Measurements from ENCODE around the gene RALGPS2. TPM values are rescaled to one million over a fixed set of nuclear protein-coding genes. Genes with fewer than 3 reads are reported as not detected.

Gene RALGPS2
- total RNA-seq (2014; rRNA removed) (19.3 and 39.2 TPM in 2 replicates), Bru-seq, nascent RNA (percentile 88 among the genes with signal in this experiment), BruChase-seq, experiment 1, labeled RNA remaining after a 6-hour chase (percentile 71 among the genes with signal in this experiment), BruChase-seq, experiment 2, labeled RNA remaining after a 2-hour chase (percentile 78 among the genes with signal in this experiment)
- long read RNA-seq, full-length matches to known transcripts: 21 of 58 reads
- long read RNA-seq, partial matches to known transcripts: 7 of 58 reads
- long read RNA-seq, other reads (novel, unspliced or antisense): 30 of 58 reads

DNA sequence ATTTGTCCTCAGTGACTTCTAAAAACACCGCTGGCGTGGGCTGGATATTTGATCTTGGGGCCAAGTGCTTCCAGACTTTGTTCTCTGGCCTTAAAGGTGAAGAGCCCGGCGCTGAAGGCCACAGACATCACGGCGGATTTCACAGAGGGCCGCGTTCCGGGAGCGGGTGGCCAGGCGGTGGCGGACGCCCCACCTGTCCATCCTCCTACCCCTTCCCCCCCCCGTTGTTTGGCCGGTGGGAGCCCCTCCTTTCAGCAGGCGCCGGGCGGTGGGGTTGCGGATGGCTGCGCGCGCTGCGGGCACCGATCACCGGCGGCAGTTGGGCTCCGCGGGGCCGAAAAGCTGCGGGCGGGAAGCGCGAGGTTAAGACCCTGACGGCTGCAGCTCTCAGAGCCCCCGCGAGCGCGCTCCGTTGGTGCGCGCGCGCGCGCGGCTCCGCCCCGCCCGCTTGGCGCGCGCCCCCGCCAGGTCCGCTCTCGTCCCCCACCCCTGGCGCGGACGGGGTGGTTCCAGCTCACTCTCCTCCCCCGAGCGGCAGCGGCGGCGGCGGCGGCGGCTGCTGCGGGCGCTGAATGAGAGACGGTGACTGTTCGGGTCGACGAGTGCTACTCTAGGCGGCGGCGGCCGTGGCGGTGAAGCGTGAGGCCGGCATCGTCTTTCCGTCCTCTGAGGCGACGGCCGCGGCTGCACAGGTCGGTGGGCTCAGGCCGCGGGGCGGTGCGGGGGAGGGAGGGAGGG, at the start of gene RALGPS2:
RALGPS2 (plus strand) TSS at position 517 of the 738 bp plus-strand sequence. CDS start 51,521 bp downstream, outside the sequence.
- H3K9me2 ChIP-seq (replicated peaks; ENCODE audit: low read length): no peaks in the 10 kb centered on the region
- no peaks in the 10 kb centered on the region for H3K27me3 ChIP-seq (ENCODE audit: low read length)
- H3K36me3 ChIP-seq (ENCODE audit: low read depth, low read length): no peaks in the 10 kb centered on the region
- no peaks in the 10 kb centered on the region for H3K9me3 ChIP-seq (ENCODE audit: low read length)
- peak within 1 kb of the TSS; percentile 85 for H2AFZ ChIP-seq (ENCODE audit: low read length)
- BruUV-seq (replicated peaks): no TSS peak
- H3K79me2 ChIP-seq (ENCODE audit: low read length): peaks cover 51% of the 10 kb centered on the region
- peak; percentile 61 for ATAC-seq
- H3K9ac ChIP-seq (ENCODE audit: low read length): peak within 1 kb of the TSS; percentile 85
- 0 out of 2 replicates have a peak, but pooled peaks cover 3% of the 10 kb centered on the region for H4K20me1 ChIP-seq (ENCODE audit: low read length)
- peaks cover 24% of the 10 kb centered on the region for H3K4me1 ChIP-seq (ENCODE audit: insufficient read depth, low read length)
- peak within 1 kb of the TSS; percentile 76 for H3K27ac ChIP-seq (ENCODE audit: low read length)
- ChIA-PET CTCF (interaction anchor here (0.8 kb wide), 1 partner anchor 29 kb away, joined by 4 read pairs; no protein-coding TSS in a partner anchor), POLR2A (ENCODE audit: unreplicated experiment) (interaction anchor here (0.6 to 1.2 kb wide), 3 partner anchors 70 to 184 kb away, joined by 3 to 14 read pairs (median 14); no protein-coding TSS in a partner anchor)
- intact Hi-C loops (cut with micrococcal nuclease): loop anchor here (5.0 kb wide), 1 partner anchor 38 kb away; no protein-coding TSS in a partner anchor
- TF ChIP-seq EZH2 (IDR thresholded peaks at IDR 0.05; ENCODE audit: low read length, unreplicated experiment) (no peak), EZH2phosphoT487 (IDR thresholded peaks at IDR 0.05; ENCODE audit: borderline replicate concordance, low read length) (no peak), CTCF (conservative IDR thresholded peaks at IDR 0.05; ENCODE audit: low read depth, low read length) (no peak)
- DNase-seq: peak; percentile 72
- peak within 1 kb of the TSS; percentile 93 for H3K4me3 ChIP-seq (ENCODE audit: low read length)
- H3F3A ChIP-seq (ENCODE audit: low read length, unreplicated experiment): no peaks in the 10 kb centered on the region
- H3K4me2 ChIP-seq (ENCODE audit: low read length): peak within 1 kb of the TSS; percentile 90

DNA sequence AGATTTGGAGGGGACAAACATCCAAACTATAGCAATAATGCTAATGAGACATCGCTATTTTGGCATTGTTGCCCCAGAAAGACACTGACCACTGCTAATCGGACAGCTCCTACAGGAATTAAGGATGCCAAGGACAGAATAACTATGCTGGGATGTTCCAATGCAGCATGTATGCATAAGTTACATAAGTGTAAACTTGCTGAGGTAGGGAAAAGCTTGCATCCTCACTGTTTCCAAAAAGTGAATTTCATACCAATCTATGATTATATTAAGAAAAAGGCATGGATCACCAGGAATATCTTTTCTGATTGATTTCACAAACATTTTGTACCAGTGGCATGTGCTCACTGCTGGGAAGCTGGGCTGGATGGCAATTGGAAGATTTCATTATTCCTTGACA, 45.8 kb upstream of the RALGPS2 start:
- ATAC-seq (no peak), DNase-seq (no peak)
- H3K79me2 ChIP-seq (ENCODE audit: low read length): no peaks in the 10 kb centered on the region
- intact Hi-C loops (cut with micrococcal nuclease): no loop called here
- H3K36me3 ChIP-seq (ENCODE audit: low read depth, low read length): no peaks in the 10 kb centered on the region
- no TSS peak for BruUV-seq (replicated peaks)
- H3F3A ChIP-seq (ENCODE audit: low read length, unreplicated experiment): peaks cover 3% of the 10 kb centered on the region
- H3K27ac ChIP-seq (ENCODE audit: low read length): no peak overlapping the region
- no peaks in the 10 kb centered on the region for H3K9me2 ChIP-seq (replicated peaks; ENCODE audit: low read length)
- TF ChIP-seq EZH2 (IDR thresholded peaks at IDR 0.05; ENCODE audit: low read length, unreplicated experiment): no peak
- TF ChIP-seq EZH2phosphoT487 (IDR thresholded peaks at IDR 0.05; ENCODE audit: borderline replicate concordance, low read length): no peak
- TF ChIP-seq CTCF (conservative IDR thresholded peaks at IDR 0.05; ENCODE audit: low read depth, low read length): no peak
- H3K9ac ChIP-seq (ENCODE audit: low read length): no peak overlapping the region
- CTCF ChIA-PET: no interaction called here
- POLR2A ChIA-PET (ENCODE audit: unreplicated experiment): no interaction called here
- H3K27me3 ChIP-seq (ENCODE audit: low read length): no peaks in the 10 kb centered on the region
- H3K4me2 ChIP-seq (ENCODE audit: low read length): no peak overlapping the region
- H4K20me1 ChIP-seq (ENCODE audit: low read length): no peaks in the 10 kb centered on the region
- peaks cover 23% of the 10 kb centered on the region for H3K4me1 ChIP-seq (ENCODE audit: insufficient read depth, low read length)
- H3K4me3 ChIP-seq (ENCODE audit: low read length): no peak overlapping the region
- H2AFZ ChIP-seq (ENCODE audit: low read length): no peak overlapping the region
- no peaks in the 10 kb centered on the region for H3K9me3 ChIP-seq (ENCODE audit: low read length)

Measured in PC-3 (cell line).